MM.1S (cell line): ENCODE measurements around the gene AJUBA.
"Not testable (repeated sequence)": the region's sequence is repeated elsewhere in the genome, so short reads cannot be mapped to it uniquely, and the experiment has no call there.

Experiments used
- DNase-seq: peaks from one replicate; pipeline ENCODE4 v3.0.0-alpha.2; 2015
- H2AFZ ChIP-seq: fragments of 300-600 bp; sonication (generic); 2 replicates; pipeline ENCODE4 v1.6.0; 2016; ENCODE audit warnings: antibody characterized with exemption, low read length
- H3F3A ChIP-seq: fragments of 300-600 bp; sonication (generic); 2 replicates; pipeline ENCODE4 v1.6.1; 2016; ENCODE audit warnings: mild to moderate bottlenecking, antibody characterized with exemption, low read length, moderate library complexity, mixed read lengths; ENCODE audit not compliant: insufficient read depth
- H3K27ac ChIP-seq: fragments of 300-600 bp; sonication (generic); 2 replicates; pipeline ENCODE4 v1.5.1; 2016; ENCODE audit warnings: mild to moderate bottlenecking, low read length
- H3K27me3 ChIP-seq: fragments of 300-600 bp; sonication (generic); replicated peaks from 2 replicates; pipeline ENCODE4 v1.6.0; 2016; ENCODE audit warnings: low read length; ENCODE audit not compliant: insufficient read depth
- H3K36me3 ChIP-seq: fragments of 300-600 bp; sonication (generic); replicated peaks from 2 replicates; pipeline ENCODE4 v1.6.1; 2016; ENCODE audit warnings: mild to moderate bottlenecking, low read length, mixed read lengths; ENCODE audit not compliant: insufficient read depth
- H3K4me1 ChIP-seq: fragments of 300-600 bp; sonication (generic); 2 replicates; pipeline ENCODE4 v1.6.1; 2016; ENCODE audit warnings: low read length, mixed read lengths
- H3K4me2 ChIP-seq: fragments of 300-600 bp; sonication (generic); 2 replicates; pipeline ENCODE4 v1.6.0; 2016; ENCODE audit warnings: low read depth, low read length
- H3K4me3 ChIP-seq: fragments of 300-600 bp; sonication (generic); 2 replicates; pipeline ENCODE4 v1.5.1; 2016; ENCODE audit warnings: low read length, mixed read lengths
- H3K79me2 ChIP-seq: fragments of 300-600 bp; sonication (generic); 2 replicates; pipeline ENCODE4 v1.6.1; 2016; ENCODE audit warnings: mixed run types, low read length, mixed read lengths
- H3K9ac ChIP-seq: fragments of 300-600 bp; sonication (generic); 2 replicates; pipeline ENCODE4 v1.6.1; 2016; ENCODE audit warnings: low read length, mixed read lengths
- H3K9me2 ChIP-seq: fragments of 300-600 bp; sonication (generic); replicated peaks from 2 replicates; pipeline ENCODE4 v1.6.1; 2016; ENCODE audit warnings: mild to moderate bottlenecking, low read length, mixed read lengths; ENCODE audit not compliant: insufficient read depth
- H3K9me3 ChIP-seq: fragments of 300-600 bp; sonication (generic); replicated peaks from 2 replicates; pipeline ENCODE4 v1.6.1; 2016; ENCODE audit warnings: mild to moderate bottlenecking, low read length, mixed read lengths; ENCODE audit not compliant: insufficient read depth
- H4K20me1 ChIP-seq: fragments of 300-600 bp; sonication (generic); 2 replicates; pipeline ENCODE4 v1.6.1; 2016; ENCODE audit warnings: mild to moderate bottlenecking, low read length, moderate library complexity, mixed read lengths; ENCODE audit not compliant: insufficient read depth
- EZH2 ChIP-seq: fragments of 300-600 bp; sonication (generic); optimal IDR thresholded peaks from 2 replicates; pipeline ENCODE3; 2017; ENCODE audit warnings: low read depth, mild to moderate bottlenecking, antibody characterized with exemption, low read length, mixed read lengths
- EZH2phosphoT487 ChIP-seq: fragments of 300-600 bp; sonication (generic); IDR thresholded peaks from 2 replicates; pipeline ENCODE4 v1.6.1; 2018; ENCODE audit warnings: antibody characterized with exemption, low read length
- TF ChIP-seq, protein P1 (sequence below): fragments of 300-600 bp; sonication (generic); IDR thresholded peaks from 2 replicates; pipeline ENCODE4 v1.5.1; 2016; ENCODE audit warnings: antibody characterized with exemption, low read length, mixed read lengths

Gene AJUBA

GRCh38 chr14:23018107-23018506 lies 35.8 kb upstream of the AJUBA start:
- Histone ChIP-seq H3K4me1 (no peaks in the 10 kb centered on the region), H3K9me3 (no peaks in the 10 kb centered on the region), H3K79me2 (no peaks in the 10 kb centered on the region), H2AFZ (no peak overlapping the region), H3K4me2 (no peak overlapping the region), H4K20me1 (no peaks in the 10 kb centered on the region), H3K4me3 (no peak overlapping the region), H3K9me2 (no peaks in the 10 kb centered on the region), H3K36me3 (no peaks in the 10 kb centered on the region), H3K27me3 (no peaks in the 10 kb centered on the region), H3K9ac (no peak overlapping the region), H3F3A (no peaks in the 10 kb centered on the region), H3K27ac (no peak overlapping the region)
- TF ChIP-seq, protein P1, sequence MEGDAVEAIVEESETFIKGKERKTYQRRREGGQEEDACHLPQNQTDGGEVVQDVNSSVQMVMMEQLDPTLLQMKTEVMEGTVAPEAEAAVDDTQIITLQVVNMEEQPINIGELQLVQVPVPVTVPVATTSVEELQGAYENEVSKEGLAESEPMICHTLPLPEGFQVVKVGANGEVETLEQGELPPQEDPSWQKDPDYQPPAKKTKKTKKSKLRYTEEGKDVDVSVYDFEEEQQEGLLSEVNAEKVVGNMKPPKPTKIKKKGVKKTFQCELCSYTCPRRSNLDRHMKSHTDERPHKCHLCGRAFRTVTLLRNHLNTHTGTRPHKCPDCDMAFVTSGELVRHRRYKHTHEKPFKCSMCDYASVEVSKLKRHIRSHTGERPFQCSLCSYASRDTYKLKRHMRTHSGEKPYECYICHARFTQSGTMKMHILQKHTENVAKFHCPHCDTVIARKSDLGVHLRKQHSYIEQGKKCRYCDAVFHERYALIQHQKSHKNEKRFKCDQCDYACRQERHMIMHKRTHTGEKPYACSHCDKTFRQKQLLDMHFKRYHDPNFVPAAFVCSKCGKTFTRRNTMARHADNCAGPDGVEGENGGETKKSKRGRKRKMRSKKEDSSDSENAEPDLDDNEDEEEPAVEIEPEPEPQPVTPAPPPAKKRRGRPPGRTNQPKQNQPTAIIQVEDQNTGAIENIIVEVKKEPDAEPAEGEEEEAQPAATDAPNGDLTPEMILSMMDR: no peak
- TF ChIP-seq EZH2 (no peak), EZH2phosphoT487 (no peak)
- no peak for DNase-seq

- Histone ChIP-seq H3K9ac (no peak overlapping the region), H3K79me2 (no peaks in the 10 kb centered on the region), H3K27me3 (no peaks in the 10 kb centered on the region), H3F3A (no peaks in the 10 kb centered on the region), H3K9me3 (no peaks in the 10 kb centered on the region), H3K36me3 (no peaks in the 10 kb centered on the region), H3K4me1 (no peaks in the 10 kb centered on the region), H3K4me3 (no peak overlapping the region), H2AFZ (no peak overlapping the region), H4K20me1 (no peaks in the 10 kb centered on the region), H3K4me2 (no peak overlapping the region), H3K27ac (no peak overlapping the region), H3K9me2 (no peaks in the 10 kb centered on the region)
- TF ChIP-seq EZH2 (no peak), EZH2phosphoT487 (no peak)
- TF ChIP-seq, protein P1: no peak
- DNase-seq: no peak
Measured at GRCh38 chr14:23017091-23017490, 34.7 kb upstream of the AJUBA start.

GRCh38 chr14:23015618-23016017 lies 33.3 kb upstream of the AJUBA start:
- H2AFZ ChIP-seq: no peak overlapping the region
- H3F3A ChIP-seq: no peaks in the 10 kb centered on the region
- TF ChIP-seq EZH2 (no peak), EZH2phosphoT487 (no peak)
- TF ChIP-seq, protein P1: no peak
- H3K36me3 ChIP-seq: no peaks in the 10 kb centered on the region
- H3K4me3 ChIP-seq: no peak overlapping the region
- H3K4me2 ChIP-seq: no peak overlapping the region
- H3K27me3 ChIP-seq: no peaks in the 10 kb centered on the region
- no peak overlapping the region for H3K9ac ChIP-seq
- no peaks in the 10 kb centered on the region for H3K9me3 ChIP-seq
- no peak for DNase-seq
- H3K27ac ChIP-seq: no peak overlapping the region
- no peaks in the 10 kb centered on the region for H4K20me1 ChIP-seq
- H3K4me1 ChIP-seq: no peaks in the 10 kb centered on the region
- no peaks in the 10 kb centered on the region for H3K9me2 ChIP-seq
- H3K79me2 ChIP-seq: no peaks in the 10 kb centered on the region

DNA sequence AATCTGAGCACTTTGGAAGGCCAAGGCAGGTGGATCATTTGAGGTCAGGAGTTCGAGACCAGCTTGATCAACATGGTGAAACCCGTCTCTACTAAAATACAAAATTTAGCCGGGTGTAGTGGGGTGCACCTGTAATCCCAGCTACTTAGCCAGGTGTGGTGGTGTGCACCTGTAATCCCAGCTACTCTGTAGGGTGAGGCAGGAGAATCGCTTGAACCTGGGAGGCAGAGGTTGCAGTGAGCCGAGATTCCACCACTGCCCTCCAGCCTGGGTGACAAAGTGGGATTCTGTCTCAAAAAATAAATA lies 31.4 kb upstream of the AJUBA start:
- not testable (repeated sequence) for DNase-seq, H3K27me3 ChIP-seq, H3K9me3 ChIP-seq, H3K79me2 ChIP-seq, H3K9ac ChIP-seq, H3F3A ChIP-seq, H4K20me1 ChIP-seq, H3K9me2 ChIP-seq, H3K4me3 ChIP-seq, H3K27ac ChIP-seq, H3K4me1 ChIP-seq, H3K36me3 ChIP-seq, H3K4me2 ChIP-seq, H2AFZ ChIP-seq
